ENCODE measurements around the gene PCDHGA4. TPM values are rescaled to one million over a fixed set of nuclear protein-coding genes. Genes with fewer than 3 reads are reported as not detected.

Gene PCDHGA4
- polyA plus RNA-seq, 4 donors = 2.1 to 3.0 (median 2.5) TPM

Other genes starting within 250 kb of the PCDHGA4 start
- gene PCDHB4, start 233.2 kb upstream of the PCDHGA4 start, polyA plus RNA-seq (ENCODE audit: insufficient read length in 4 of 4) = 1 to 10 TPM; 1.3 to 2.0 (median 2.0) TPM
- gene PCDHB5, start 219.8 kb upstream of the PCDHGA4 start, polyA plus RNA-seq (ENCODE audit: insufficient read length in 4 of 4) = 10 to 100 TPM in 1 of 4 donors, 1 to 10 TPM in 3; 5.2 to 10.2 (median 7.8) TPM
- gene PCDHB6, start 205.0 kb upstream of the PCDHGA4 start, polyA plus RNA-seq (ENCODE audit: insufficient read length in 4 of 4) = 1 to 10 TPM; 2.6 to 4.1 (median 3.2) TPM
- 1 to 10 TPM; 4.5 to 7.1 (median 5.0) TPM for gene PCDHB7, start 182.4 kb upstream of the PCDHGA4 start, polyA plus RNA-seq (ENCODE audit: insufficient read length in 4 of 4)
- 1 to 10 TPM; 1.5 to 4.5 (median 2.8) TPM for gene PCDHB8, start 177.2 kb upstream of the PCDHGA4 start, polyA plus RNA-seq (ENCODE audit: insufficient read length in 4 of 4)
- gene PCDHB16, start 172.6 kb upstream of the PCDHGA4 start, polyA plus RNA-seq (ENCODE audit: insufficient read length in 4 of 4) = 1 to 10 TPM; 4.4 to 8.8 (median 7.3) TPM
- gene PCDHB9, start 167.9 kb upstream of the PCDHGA4 start, polyA plus RNA-seq (ENCODE audit: insufficient read length in 4 of 4) = 1 to 10 TPM; 3.5 to 4.4 (median 4.1) TPM
- 1 to 10 TPM; 5.5 to 9.8 (median 6.6) TPM for gene PCDHB10, start 162.7 kb upstream of the PCDHGA4 start, polyA plus RNA-seq (ENCODE audit: insufficient read length in 4 of 4)
- gene PCDHB11, start 155.4 kb upstream of the PCDHGA4 start, polyA plus RNA-seq (ENCODE audit: insufficient read length in 4 of 4) = 1 to 10 TPM; 4.9 to 6.0 (median 5.6) TPM
- 1 to 10 TPM; 4.7 to 6.3 (median 5.5) TPM for gene PCDHB12, start 146.3 kb upstream of the PCDHGA4 start, polyA plus RNA-seq (ENCODE audit: insufficient read length in 4 of 4)
- gene PCDHB13, start 141.1 kb upstream of the PCDHGA4 start, polyA plus RNA-seq (ENCODE audit: insufficient read length in 4 of 4) = 1 to 10 TPM; 5.0 to 7.6 (median 5.4) TPM
- gene PCDHB14, start 131.7 kb upstream of the PCDHGA4 start, polyA plus RNA-seq (ENCODE audit: insufficient read length in 4 of 4) = 10 to 100 TPM in 2 of 4 donors, 1 to 10 TPM in 2; 8.8 to 10.2 (median 9.8) TPM
- 10 to 100 TPM; 11.1 to 16.0 (median 15.0) TPM for gene PCDHB15, start 109.6 kb upstream of the PCDHGA4 start, polyA plus RNA-seq (ENCODE audit: insufficient read length in 4 of 4)
- under 1 TPM in 1 of 4 donors, not detected in 3; 0.14 TPM for gene SLC25A2, start 51.0 kb upstream of the PCDHGA4 start, polyA plus RNA-seq (ENCODE audit: insufficient read length in 4 of 4)
- 100 to 1,000 TPM; 135 to 190 (median 151) TPM for gene TAF7, start 34.2 kb upstream of the PCDHGA4 start, polyA plus RNA-seq (ENCODE audit: insufficient read length in 4 of 4)
- gene PCDHGA1, start 24.5 kb upstream of the PCDHGA4 start, polyA plus RNA-seq (ENCODE audit: insufficient read length in 4 of 4) = 1 to 10 TPM in 3 of 4 donors, under 1 TPM in 1; 0.93 to 1.0 (median 1.0) TPM
- 1 to 10 TPM; 4.8 to 8.4 (median 7.6) TPM for gene PCDHGA2, start 16.3 kb upstream of the PCDHGA4 start, polyA plus RNA-seq (ENCODE audit: insufficient read length in 4 of 4)
- 1 to 10 TPM; 1.6 to 4.1 (median 3.0) TPM for gene PCDHGA3, start 11.2 kb upstream of the PCDHGA4 start, polyA plus RNA-seq (ENCODE audit: insufficient read length in 4 of 4)
- 1 to 10 TPM; 1.6 to 2.2 (median 1.8) TPM for gene PCDHGB1, start 4.9 kb upstream of the PCDHGA4 start, polyA plus RNA-seq (ENCODE audit: insufficient read length in 4 of 4)
- gene PCDHGB2, start 5.0 kb downstream of the PCDHGA4 start, polyA plus RNA-seq (ENCODE audit: insufficient read length in 4 of 4) = 1 to 10 TPM; 3.2 to 4.9 (median 3.8) TPM
- 1 to 10 TPM; 2.5 to 3.0 (median 2.8) TPM for gene PCDHGA5, start 9.1 kb downstream of the PCDHGA4 start, polyA plus RNA-seq (ENCODE audit: insufficient read length in 4 of 4)
- gene PCDHGB3, start 15.2 kb downstream of the PCDHGA4 start, polyA plus RNA-seq (ENCODE audit: insufficient read length in 4 of 4) = 1 to 10 TPM; 1.9 to 2.9 (median 2.2) TPM
- gene PCDHGA6, start 18.9 kb downstream of the PCDHGA4 start, polyA plus RNA-seq (ENCODE audit: insufficient read length in 4 of 4) = 1 to 10 TPM; 5.7 to 8.9 (median 7.1) TPM
- gene PCDHGA7, start 27.7 kb downstream of the PCDHGA4 start, polyA plus RNA-seq (ENCODE audit: insufficient read length in 4 of 4) = 1 to 10 TPM; 2.0 to 2.6 (median 2.3) TPM
- gene PCDHGB4, start 32.7 kb downstream of the PCDHGA4 start, polyA plus RNA-seq (ENCODE audit: insufficient read length in 4 of 4) = 1 to 10 TPM; 4.4 to 6.1 (median 5.8) TPM
- gene PCDHGA8, start 37.6 kb downstream of the PCDHGA4 start, polyA plus RNA-seq (ENCODE audit: insufficient read length in 4 of 4) = under 1 TPM; 0.46 to 0.55 (median 0.51) TPM
- gene PCDHGB5, start 42.9 kb downstream of the PCDHGA4 start, polyA plus RNA-seq (ENCODE audit: insufficient read length in 4 of 4) = 10 to 100 TPM in 2 of 4 donors, 1 to 10 TPM in 2; 8.8 to 10.6 (median 10.0) TPM
- gene PCDHGA9, start 47.8 kb downstream of the PCDHGA4 start, polyA plus RNA-seq (ENCODE audit: insufficient read length in 4 of 4) = 1 to 10 TPM; 5.0 to 6.4 (median 5.3) TPM
- 1 to 10 TPM; 6.3 to 7.9 (median 7.4) TPM for gene PCDHGB6, start 53.0 kb downstream of the PCDHGA4 start, polyA plus RNA-seq (ENCODE audit: insufficient read length in 4 of 4)
- gene PCDHGA10, start 58.0 kb downstream of the PCDHGA4 start, polyA plus RNA-seq (ENCODE audit: insufficient read length in 4 of 4) = 1 to 10 TPM; 3.1 to 3.8 (median 3.6) TPM
- 10 to 100 TPM; 14.0 to 17.5 (median 14.3) TPM for gene PCDHGB7, start 62.7 kb downstream of the PCDHGA4 start, polyA plus RNA-seq (ENCODE audit: insufficient read length in 4 of 4)
- 1 to 10 TPM; 4.6 to 5.6 (median 5.1) TPM for gene PCDHGA11, start 66.0 kb downstream of the PCDHGA4 start, polyA plus RNA-seq (ENCODE audit: insufficient read length in 4 of 4)
- 1 to 10 TPM; 1.1 to 2.4 (median 1.5) TPM for gene PCDHGA12, start 75.5 kb downstream of the PCDHGA4 start, polyA plus RNA-seq (ENCODE audit: insufficient read length in 4 of 4)
- 100 to 1,000 TPM in 3 of 4 donors, 10 to 100 TPM in 1; 88.8 to 152 (median 118) TPM for gene PCDHGC3, start 120.9 kb downstream of the PCDHGA4 start, polyA plus RNA-seq (ENCODE audit: insufficient read length in 4 of 4)
- gene PCDHGC4, start 130.0 kb downstream of the PCDHGA4 start, polyA plus RNA-seq (ENCODE audit: insufficient read length in 4 of 4) = 1 to 10 TPM; 2.8 to 4.1 (median 3.0) TPM
- 1 to 10 TPM in 1 of 4 donors, under 1 TPM in 3; 0.22 to 1.1 (median 0.55) TPM for gene PCDHGC5, start 134.1 kb downstream of the PCDHGA4 start, polyA plus RNA-seq (ENCODE audit: insufficient read length in 4 of 4)

Data from left renal cortex interstitium (tissue), 4 donors.